Upper lobe of right lung (tissue), 1 donor: ENCODE results near the gene C11orf21. TPM values are rescaled to one million over a fixed set of nuclear protein-coding genes. Genes with fewer than 3 reads are reported as not detected.

Experiments used
- ATAC-seq: fragments of 200-7000 bp; cut with Tn5 transposase; one replicate; pipeline ENCODE4 v1.9.1; 2020; ENCODE audit warnings: mild to moderate bottlenecking, moderate library complexity
- DNase-seq: peaks from one replicate; pipeline ENCODE4 v3.0.0-alpha.2; 2020
- H3K27ac ChIP-seq: fragments of 200-600 bp; one replicate; pipeline ENCODE4 v1.8.0; 2022
- H3K27me3 ChIP-seq: fragments of 200-600 bp; one replicate; pipeline ENCODE4 v1.8.0; 2022; ENCODE audit warnings: mild to moderate bottlenecking
- H3K36me3 ChIP-seq: fragments of 200-600 bp; one replicate; pipeline ENCODE4 v1.8.0; 2022
- H3K4me1 ChIP-seq: fragments of 200-600 bp; one replicate; pipeline ENCODE4 v1.8.0; 2022
- H3K4me3 ChIP-seq: fragments of 200-600 bp; one replicate; pipeline ENCODE4 v1.8.0; 2022; ENCODE audit warnings: mild to moderate bottlenecking
- H3K9me3 ChIP-seq: fragments of 200-600 bp; one replicate; pipeline ENCODE4 v1.8.0; 2022
- CTCF ChIP-seq: fragments of 200-600 bp; IDR thresholded peaks from one replicate; pipeline ENCODE4 v1.8.0; 2022; ENCODE audit warnings: antibody characterized with exemption
- intact Hi-C: fragments of 100-400 bp; cut with DNase I; formaldehyde crosslinking; loops from one replicate; pipeline ENCODE4 v1.11.0; 2022
- total RNA-seq: library from RNA; stranded (reverse); fragmentation: NEBNext Ultra II Directional; extraction: Animal tissue kit (Norgen Biotek cat#: 25700); gene quantifications from one replicate; pipeline ENCODE4 v1.2.1, GENCODE V29; 2021
- donor health status: DM: no; HTN: yes; CAD: no; lungs with severe emphysema.

The C11orf21 gene
- total RNA-seq, 1 donor from 2014 or later = 6.5 TPM

- Histone ChIP-seq H3K9me3 (no peaks in the 10 kb centered on the region), H3K4me3 (no peak overlapping the region), H3K4me1 (no peaks in the 10 kb centered on the region), H3K36me3 (no peaks in the 10 kb centered on the region), H3K27ac (no peak overlapping the region), H3K27me3 (no peaks in the 10 kb centered on the region)
- no peak for TF ChIP-seq CTCF
- intact Hi-C loops = no loop called here
- ATAC-seq (peak; percentile 9), DNase-seq (peak; percentile 52)
These were observed 45.3 kb downstream of the C11orf21 start for GRCh38 chr11:2256293-2256913.

- TF ChIP-seq CTCF = no peak
- intact Hi-C loops = no loop called here
- H3K9me3 ChIP-seq = no peaks in the 10 kb centered on the region
- H3K4me1 ChIP-seq = no peaks in the 10 kb centered on the region
- no peak overlapping the region for H3K27ac ChIP-seq
- ATAC-seq = no peak
- no peak for DNase-seq
- H3K4me3 ChIP-seq = no peak overlapping the region
- H3K27me3 ChIP-seq = no peaks in the 10 kb centered on the region
- H3K36me3 ChIP-seq = no peaks in the 10 kb centered on the region
These were observed 49.7 kb downstream of the C11orf21 start for GRCh38 chr11:2252018-2252417.

- H3K36me3 ChIP-seq = no peaks in the 10 kb centered on the region
- intact Hi-C loops = no loop called here
- no peaks in the 10 kb centered on the region for H3K27me3 ChIP-seq
- no peaks in the 10 kb centered on the region for H3K9me3 ChIP-seq
- no peak for DNase-seq
- no peaks in the 10 kb centered on the region for H3K4me1 ChIP-seq
- no peak for TF ChIP-seq CTCF
- ATAC-seq = no peak
- no peak overlapping the region for H3K4me3 ChIP-seq
- H3K27ac ChIP-seq = no peak overlapping the region
These were observed 50.6 kb downstream of the C11orf21 start for GRCh38 chr11:2251138-2251537.

GRCh38 chr11:2250485-2250884 is 51.2 kb downstream of the C11orf21 start:
- no peaks in the 10 kb centered on the region for H3K27me3 ChIP-seq
- intact Hi-C loops = no loop called here
- H3K9me3 ChIP-seq = no peaks in the 10 kb centered on the region
- no peaks in the 10 kb centered on the region for H3K4me1 ChIP-seq
- DNase-seq (no peak), ATAC-seq (no peak)
- no peak for TF ChIP-seq CTCF
- H3K4me3 ChIP-seq = no peak overlapping the region
- H3K27ac ChIP-seq = no peak overlapping the region
- H3K36me3 ChIP-seq = no peaks in the 10 kb centered on the region

- no peaks in the 10 kb centered on the region for H3K27me3 ChIP-seq
- ATAC-seq = no peak
- TF ChIP-seq CTCF = no peak
- no peaks in the 10 kb centered on the region for H3K36me3 ChIP-seq
- no peak overlapping the region for H3K27ac ChIP-seq
- intact Hi-C loops = no loop called here
- H3K4me3 ChIP-seq = no peak overlapping the region
- no peak for DNase-seq
- no peaks in the 10 kb centered on the region for H3K4me1 ChIP-seq
- no peaks in the 10 kb centered on the region for H3K9me3 ChIP-seq
These were observed 51.7 kb downstream of the C11orf21 start for GRCh38 chr11:2250041-2250440.
